Nephron (organoid): ENCODE measurements around the gene BDKRB2.

Experiments used
- H3K27ac Mint-ChIP-seq, 3 experiments: 2 replicates each; pipeline ENCODE4 v1.8.0; 2020; ENCODE audit warnings: mixed read lengths in 3 of 3, mild to moderate bottlenecking in 2 of 3, moderate library complexity in 1 of 3
- H3K27me3 Mint-ChIP-seq: 2 replicates; pipeline ENCODE4 v1.8.0; 2021; ENCODE audit warnings: low read depth, mild to moderate bottlenecking, moderate library complexity, mixed read lengths
- H3K36me3 Mint-ChIP-seq: 2 replicates; pipeline ENCODE4 v1.8.0; 2020; ENCODE audit warnings: low read depth, mixed read lengths
- H3K4me1 Mint-ChIP-seq: 2 replicates; pipeline ENCODE4 v1.8.0; 2020; ENCODE audit warnings: mixed read lengths
- H3K4me3 Mint-ChIP-seq, 3 experiments: 2 replicates each; pipeline ENCODE4 v1.8.0; 2020; ENCODE audit warnings: mild to moderate bottlenecking in 3 of 3, mixed read lengths in 3 of 3, moderate library complexity in 2 of 3
- H3K9me3 Mint-ChIP-seq: 2 replicates; pipeline ENCODE4 v1.8.0; 2020; ENCODE audit warnings: mixed read lengths
- TF ChIP-seq, protein P1 (sequence below), 3 experiments: fragments of 200-600 bp; sonication (generic); IDR thresholded peaks; one replicate each; pipeline ENCODE4 v1.5.0; 2021; ENCODE audit warnings: antibody characterized with exemption in 3 of 3; ENCODE audit not compliant: unreplicated experiment in 3 of 3

The BDKRB2 gene

DNA sequence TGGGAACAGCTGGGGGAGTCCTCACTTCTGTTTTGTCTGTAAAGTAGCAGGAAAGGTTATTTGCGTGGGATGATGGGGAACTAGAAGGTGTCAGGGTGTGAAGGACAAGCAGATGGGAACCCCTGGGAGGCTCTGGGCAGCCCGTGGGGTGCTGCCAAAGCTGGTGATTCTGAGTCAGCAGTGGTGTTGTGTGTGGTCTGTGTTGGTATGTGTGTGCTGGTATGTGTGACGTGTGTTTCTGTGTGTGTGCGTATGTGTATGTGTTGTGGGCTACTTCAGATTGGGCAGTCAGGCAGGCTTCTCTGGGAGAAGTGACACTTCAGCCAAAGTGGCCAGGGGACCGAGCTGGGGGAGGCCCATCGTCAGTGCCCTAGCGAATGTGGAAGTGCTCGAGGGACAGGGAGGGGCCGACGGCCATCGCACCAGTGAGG is 15.3 kb upstream of the BDKRB2 start:
- Mint-ChIP-seq H3K9me3 (no peaks in the 10 kb centered on the region), H3K4me1 (peaks cover 19% of the 10 kb centered on the region), H3K36me3 (no peaks in the 10 kb centered on the region), H3K27ac (no peak overlapping the region), H3K4me3 (no peak overlapping the region), H3K27me3 (peaks cover 29% of the 10 kb centered on the region)
- TF ChIP-seq, protein P1, sequence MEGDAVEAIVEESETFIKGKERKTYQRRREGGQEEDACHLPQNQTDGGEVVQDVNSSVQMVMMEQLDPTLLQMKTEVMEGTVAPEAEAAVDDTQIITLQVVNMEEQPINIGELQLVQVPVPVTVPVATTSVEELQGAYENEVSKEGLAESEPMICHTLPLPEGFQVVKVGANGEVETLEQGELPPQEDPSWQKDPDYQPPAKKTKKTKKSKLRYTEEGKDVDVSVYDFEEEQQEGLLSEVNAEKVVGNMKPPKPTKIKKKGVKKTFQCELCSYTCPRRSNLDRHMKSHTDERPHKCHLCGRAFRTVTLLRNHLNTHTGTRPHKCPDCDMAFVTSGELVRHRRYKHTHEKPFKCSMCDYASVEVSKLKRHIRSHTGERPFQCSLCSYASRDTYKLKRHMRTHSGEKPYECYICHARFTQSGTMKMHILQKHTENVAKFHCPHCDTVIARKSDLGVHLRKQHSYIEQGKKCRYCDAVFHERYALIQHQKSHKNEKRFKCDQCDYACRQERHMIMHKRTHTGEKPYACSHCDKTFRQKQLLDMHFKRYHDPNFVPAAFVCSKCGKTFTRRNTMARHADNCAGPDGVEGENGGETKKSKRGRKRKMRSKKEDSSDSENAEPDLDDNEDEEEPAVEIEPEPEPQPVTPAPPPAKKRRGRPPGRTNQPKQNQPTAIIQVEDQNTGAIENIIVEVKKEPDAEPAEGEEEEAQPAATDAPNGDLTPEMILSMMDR (IDR thresholded peaks at IDR 0.05; ENCODE audit: unreplicated experiment in 3 of 3) = no peak

DNA sequence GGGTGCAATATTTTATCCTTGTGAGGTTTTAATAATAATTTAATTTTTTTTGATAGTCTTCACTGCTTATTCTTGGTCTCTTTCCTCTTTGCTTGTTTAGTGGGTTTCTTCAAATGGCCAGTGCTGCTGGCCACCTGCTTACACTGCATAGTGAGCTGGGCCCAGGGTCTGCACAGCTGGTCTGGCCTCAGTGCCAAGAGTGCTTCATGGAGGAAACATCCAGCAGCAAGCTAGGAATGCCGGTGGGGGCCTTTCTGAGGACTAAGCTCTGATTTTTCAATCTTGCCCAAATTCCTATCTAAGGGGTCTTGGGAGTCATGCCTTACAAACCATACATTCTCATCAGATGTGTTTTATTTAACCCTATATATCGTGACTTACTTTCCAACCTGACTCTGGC is 13.3 kb upstream of the BDKRB2 start:
- H3K27ac Mint-ChIP-seq = no peak overlapping the region
- TF ChIP-seq, protein P1 (IDR thresholded peaks at IDR 0.05; ENCODE audit: unreplicated experiment in 3 of 3) = no peak
- H3K9me3 Mint-ChIP-seq = peaks cover 3% of the 10 kb centered on the region
- H3K4me3 Mint-ChIP-seq = no peak overlapping the region
- H3K27me3 Mint-ChIP-seq = peaks cover 35% of the 10 kb centered on the region
- no peaks in the 10 kb centered on the region for H3K36me3 Mint-ChIP-seq
- H3K4me1 Mint-ChIP-seq = peaks cover 19% of the 10 kb centered on the region

DNA sequence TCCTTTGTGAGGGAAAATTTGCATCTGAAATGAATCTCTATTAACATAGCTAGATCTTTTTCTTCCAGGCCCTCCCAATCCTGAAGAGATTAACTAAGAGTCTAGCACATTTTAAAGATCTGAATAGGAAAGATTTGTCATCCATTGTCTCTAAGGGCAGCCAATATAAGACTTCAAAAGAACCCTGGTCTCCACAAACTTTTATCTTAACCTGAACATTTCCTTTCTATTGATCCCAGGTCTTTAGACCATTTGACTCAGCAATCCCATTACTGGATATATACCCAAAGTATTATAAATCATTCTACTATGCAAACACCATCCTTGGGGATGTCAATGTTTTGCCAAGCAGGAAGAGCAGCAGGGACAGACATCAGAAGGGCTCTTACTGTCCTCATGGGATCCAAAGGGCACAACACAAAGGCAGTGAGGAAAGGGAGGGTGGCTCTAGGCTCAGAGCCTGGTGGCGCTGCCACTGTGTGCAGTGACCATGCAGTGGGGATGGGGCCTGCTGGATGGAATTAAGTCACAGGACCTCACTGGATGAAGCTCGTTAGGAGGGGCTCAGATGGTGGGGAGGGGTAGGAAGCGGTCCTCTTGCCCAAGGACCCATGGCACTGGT is 12.7 kb upstream of the BDKRB2 start:
- Mint-ChIP-seq H3K4me3 (no peak overlapping the region), H3K27me3 (peaks cover 38% of the 10 kb centered on the region), H3K4me1 (peaks cover 19% of the 10 kb centered on the region), H3K27ac (no peak overlapping the region), H3K9me3 (peaks cover 3% of the 10 kb centered on the region), H3K36me3 (no peaks in the 10 kb centered on the region)
- TF ChIP-seq, protein P1 (IDR thresholded peaks at IDR 0.05; ENCODE audit: unreplicated experiment in 3 of 3) = no peak

DNA sequence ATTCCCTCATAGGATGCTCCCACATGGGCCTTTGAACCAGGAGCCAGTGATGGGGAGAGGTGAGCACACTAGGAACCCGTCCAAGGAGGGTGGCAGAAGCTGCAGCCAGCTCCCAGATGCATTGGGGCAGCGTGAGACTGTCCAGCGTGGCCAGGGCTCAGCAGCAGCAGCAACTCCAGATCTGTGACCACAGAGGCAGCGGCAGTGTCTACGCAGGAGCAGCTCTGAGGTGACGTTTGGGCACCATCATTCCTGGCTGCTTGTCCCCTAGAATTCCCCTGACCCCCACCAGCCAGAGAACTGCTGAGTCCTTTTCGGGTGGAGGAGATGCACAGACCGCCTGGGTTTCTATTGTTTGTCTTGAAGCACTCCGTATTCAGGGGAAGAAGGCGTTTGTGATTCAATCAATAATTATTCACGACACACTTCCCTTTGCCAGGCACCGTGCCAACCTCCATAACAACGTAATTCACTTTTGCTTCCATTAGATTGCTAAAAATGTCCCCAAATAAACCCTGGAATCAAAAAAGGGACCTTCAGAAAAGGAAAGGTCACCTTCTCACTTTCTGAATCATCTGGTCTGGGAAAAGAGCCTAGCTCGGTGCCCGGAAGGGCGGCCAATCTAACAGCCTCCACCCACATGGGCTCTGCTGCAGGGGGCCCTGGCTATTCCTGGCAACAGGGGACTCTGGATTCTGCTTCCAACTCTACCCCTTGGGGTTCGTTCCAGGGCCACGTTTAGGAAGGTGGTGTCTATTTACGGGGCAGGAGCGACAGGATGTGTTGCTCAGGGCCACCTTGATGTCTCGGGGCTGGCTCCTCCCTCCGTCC is 11.4 kb upstream of the BDKRB2 start:
- Mint-ChIP-seq H3K27ac (no peak overlapping the region), H3K36me3 (no peaks in the 10 kb centered on the region), H3K27me3 (peaks cover 33% of the 10 kb centered on the region), H3K4me3 (no peak overlapping the region), H3K9me3 (peaks cover 3% of the 10 kb centered on the region), H3K4me1 (peaks cover 19% of the 10 kb centered on the region)
- TF ChIP-seq, protein P1 (IDR thresholded peaks at IDR 0.05; ENCODE audit: unreplicated experiment in 3 of 3) = no peak

DNA sequence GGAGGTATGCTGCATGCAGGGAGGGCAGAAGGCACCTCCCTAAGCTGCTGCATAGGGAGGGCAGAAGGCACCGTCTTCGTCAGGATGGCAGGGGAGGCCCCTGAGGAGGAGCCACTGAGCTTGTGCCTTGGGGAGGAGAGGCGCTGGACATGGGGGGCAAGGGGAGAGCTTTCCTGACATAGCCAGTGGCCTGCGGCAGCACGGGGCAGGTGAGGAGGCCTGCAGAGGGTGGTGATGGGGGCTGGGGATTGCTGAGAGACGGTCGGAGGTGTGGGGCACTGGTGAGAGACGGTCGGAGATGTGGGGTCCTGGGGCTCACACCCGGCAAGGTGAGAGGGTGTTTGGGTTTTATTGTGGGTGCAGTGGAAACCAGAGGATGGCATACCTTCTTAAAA is 10.4 kb upstream of the BDKRB2 start:
- no peak overlapping the region for H3K27ac Mint-ChIP-seq
- H3K4me3 Mint-ChIP-seq = no peak overlapping the region
- H3K9me3 Mint-ChIP-seq = peaks cover 3% of the 10 kb centered on the region
- TF ChIP-seq, protein P1 (IDR thresholded peaks at IDR 0.05; ENCODE audit: unreplicated experiment in 3 of 3) = no peak
- peaks cover 11% of the 10 kb centered on the region for H3K4me1 Mint-ChIP-seq
- peaks cover 29% of the 10 kb centered on the region for H3K27me3 Mint-ChIP-seq
- no peaks in the 10 kb centered on the region for H3K36me3 Mint-ChIP-seq
